Bronchial epithelial cell (primary cell): ENCODE data around the gene PGAM2. TPM values are rescaled to one million over a fixed set of nuclear protein-coding genes. Genes with fewer than 3 reads are reported as not detected.
"Not testable (repeated sequence)": the region's sequence is repeated elsewhere in the genome, so short reads cannot be mapped to it uniquely, and the experiment has no call there.

Experiments
- DNase-seq: peaks from one replicate; pipeline ENCODE4 v3.0.0-alpha.2; 2010; ENCODE audit warnings: low read depth
- FAIRE-seq: peaks from 2 replicates; lab custom pipeline; 2011; peaks lifted over from hg19 to GRCh38; lab: Jason Lieb, UNC
- H3K27me3 ChIP-seq: 2 replicates; pipeline ENCODE4 v1.5.1; 2011; ENCODE audit warnings: low read length; ENCODE audit not compliant: control insufficient read depth, insufficient read depth
- H3K36me3 ChIP-seq: 2 replicates; pipeline ENCODE4 v1.5.1; 2011; ENCODE audit warnings: low read length; ENCODE audit not compliant: control insufficient read depth, insufficient read depth
- H3K4me3 ChIP-seq: 2 replicates; pipeline ENCODE4 v1.5.1; 2011; ENCODE audit warnings: mild to moderate bottlenecking, low read depth, low read length, control low read depth
- total RNA-seq: library from RNA; depleted of rRNA; stranded (reverse); fragments of >200 nt; gene quantifications from 2 replicates; pipeline ENCODE4 v1.2.1, GENCODE V29; 2014
- TF ChIP-seq, protein P1 (sequence below): IDR thresholded peaks from 2 replicates; pipeline ENCODE4 v1.5.1; 2011; ENCODE audit warnings: mild to moderate bottlenecking, moderate library complexity, low read length, control low read depth, inconsistent platforms; ENCODE audit not compliant: insufficient read depth, severe bottlenecking

The PGAM2 gene
- total RNA-seq, 1 donor from 2014 or later = 0.53 TPM

DNA sequence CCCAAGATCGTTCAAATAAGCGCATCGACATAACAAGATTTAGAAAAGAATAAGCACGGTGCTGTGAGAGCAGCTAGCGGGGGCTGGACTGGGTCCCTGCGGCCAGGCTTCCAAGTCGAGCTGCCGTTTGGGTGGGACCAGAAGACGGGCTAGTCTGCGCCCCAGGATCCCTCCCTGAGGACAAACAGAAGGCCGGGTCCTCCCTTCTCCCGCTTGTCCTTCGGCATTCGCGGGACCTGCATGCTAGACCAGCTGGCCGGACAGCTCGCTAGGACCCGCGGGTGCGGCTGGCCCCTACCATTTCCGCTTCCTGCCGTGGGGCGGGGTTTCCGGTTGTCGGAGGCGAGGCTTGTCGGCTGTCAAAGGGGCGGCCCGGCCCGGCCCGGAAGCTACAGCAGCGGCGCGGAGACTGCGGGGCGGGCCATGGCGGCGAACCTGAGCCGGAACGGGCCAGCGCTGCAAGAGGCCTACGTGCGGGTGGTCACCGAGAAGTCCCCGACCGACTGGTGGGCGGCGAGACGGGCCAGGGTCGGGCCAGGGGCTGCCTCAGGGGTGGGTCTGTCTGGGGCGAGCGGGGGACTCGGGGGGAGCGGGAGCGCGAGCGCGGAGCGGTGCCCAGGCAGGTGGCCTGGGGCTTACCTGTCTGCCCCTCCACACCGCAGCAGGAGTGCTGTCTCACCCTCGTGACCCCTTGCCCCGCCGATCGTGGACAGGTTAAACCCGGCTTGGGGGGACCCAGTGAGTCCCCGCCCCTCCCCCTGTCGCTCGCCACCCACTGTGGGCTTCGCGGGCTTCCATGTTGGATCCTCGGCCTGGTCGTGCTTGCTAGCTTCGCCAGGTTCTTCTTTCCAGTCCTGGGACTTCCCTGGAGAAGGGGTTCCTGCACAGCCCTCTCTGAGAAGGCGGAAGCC, 20.8 kb downstream of the PGAM2 start, which contains the start of gene DBNL:
Gene DBNL (plus strand): TSS at position 388 of the 911 bp plus-strand sequence. CDS start 36 bp downstream, at position 424.
- FAIRE-seq (no peak), DNase-seq (peak; percentile 73)
- no peaks in the 10 kb centered on the region for H3K27me3 ChIP-seq
- TF ChIP-seq, protein P1, sequence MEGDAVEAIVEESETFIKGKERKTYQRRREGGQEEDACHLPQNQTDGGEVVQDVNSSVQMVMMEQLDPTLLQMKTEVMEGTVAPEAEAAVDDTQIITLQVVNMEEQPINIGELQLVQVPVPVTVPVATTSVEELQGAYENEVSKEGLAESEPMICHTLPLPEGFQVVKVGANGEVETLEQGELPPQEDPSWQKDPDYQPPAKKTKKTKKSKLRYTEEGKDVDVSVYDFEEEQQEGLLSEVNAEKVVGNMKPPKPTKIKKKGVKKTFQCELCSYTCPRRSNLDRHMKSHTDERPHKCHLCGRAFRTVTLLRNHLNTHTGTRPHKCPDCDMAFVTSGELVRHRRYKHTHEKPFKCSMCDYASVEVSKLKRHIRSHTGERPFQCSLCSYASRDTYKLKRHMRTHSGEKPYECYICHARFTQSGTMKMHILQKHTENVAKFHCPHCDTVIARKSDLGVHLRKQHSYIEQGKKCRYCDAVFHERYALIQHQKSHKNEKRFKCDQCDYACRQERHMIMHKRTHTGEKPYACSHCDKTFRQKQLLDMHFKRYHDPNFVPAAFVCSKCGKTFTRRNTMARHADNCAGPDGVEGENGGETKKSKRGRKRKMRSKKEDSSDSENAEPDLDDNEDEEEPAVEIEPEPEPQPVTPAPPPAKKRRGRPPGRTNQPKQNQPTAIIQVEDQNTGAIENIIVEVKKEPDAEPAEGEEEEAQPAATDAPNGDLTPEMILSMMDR = no peak
- peak within 1 kb of the TSS; percentile 97 for H3K4me3 ChIP-seq
- H3K36me3 ChIP-seq = peaks cover 5% of the 10 kb centered on the region

DNA sequence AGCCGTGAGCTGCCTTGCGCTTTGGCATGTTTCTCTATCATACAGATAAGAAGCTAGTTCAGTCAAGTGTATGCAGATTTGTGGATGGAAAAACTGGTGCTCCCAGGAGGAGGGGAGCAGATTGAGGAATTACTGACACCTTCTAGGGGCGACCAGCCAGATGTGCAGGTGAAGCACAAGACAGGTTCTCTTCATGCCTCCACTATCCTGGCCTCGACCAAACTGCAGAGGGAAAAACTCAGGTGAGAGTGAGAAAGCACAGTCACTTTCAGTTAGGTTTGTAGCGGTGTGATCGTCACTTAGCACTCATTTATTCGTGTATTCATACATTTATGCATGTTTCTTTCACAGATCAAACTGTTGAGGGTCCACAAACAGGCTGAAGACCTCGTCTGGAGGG, 21.5 kb downstream of the PGAM2 start:
- Histone ChIP-seq H3K27me3 (no peaks in the 10 kb centered on the region), H3K36me3 (peaks cover 5% of the 10 kb centered on the region), H3K4me3 (peak overlapping the region; percentile 97)
- no peak for FAIRE-seq
- DNase-seq = no peak
- TF ChIP-seq, protein P1 = no peak

DNA sequence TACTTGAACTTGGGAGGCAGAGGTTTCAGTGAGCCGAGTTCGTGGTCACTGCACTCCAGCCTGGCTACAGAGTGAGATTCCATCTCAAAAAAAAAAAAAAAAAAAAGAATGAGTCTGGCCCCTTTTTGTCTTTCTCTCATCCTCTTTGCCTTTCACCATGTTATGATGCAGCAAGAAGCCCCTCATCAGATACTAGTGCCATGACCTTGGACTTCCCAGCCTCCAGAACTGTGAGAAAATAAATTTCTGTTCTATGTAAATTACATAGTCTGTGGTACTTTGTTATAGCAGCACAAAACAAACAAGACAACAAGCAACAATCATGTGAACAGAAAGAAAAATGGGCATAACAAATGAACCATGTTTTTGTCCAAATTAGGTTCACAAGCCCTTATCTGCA, 23.1 kb downstream of the PGAM2 start:
- FAIRE-seq = no peak
- H3K27me3 ChIP-seq = no peaks in the 10 kb centered on the region
- H3K4me3 ChIP-seq = no peak overlapping the region
- H3K36me3 ChIP-seq = peaks cover 5% of the 10 kb centered on the region
- TF ChIP-seq, protein P1 = no peak
- no peak for DNase-seq

DNA sequence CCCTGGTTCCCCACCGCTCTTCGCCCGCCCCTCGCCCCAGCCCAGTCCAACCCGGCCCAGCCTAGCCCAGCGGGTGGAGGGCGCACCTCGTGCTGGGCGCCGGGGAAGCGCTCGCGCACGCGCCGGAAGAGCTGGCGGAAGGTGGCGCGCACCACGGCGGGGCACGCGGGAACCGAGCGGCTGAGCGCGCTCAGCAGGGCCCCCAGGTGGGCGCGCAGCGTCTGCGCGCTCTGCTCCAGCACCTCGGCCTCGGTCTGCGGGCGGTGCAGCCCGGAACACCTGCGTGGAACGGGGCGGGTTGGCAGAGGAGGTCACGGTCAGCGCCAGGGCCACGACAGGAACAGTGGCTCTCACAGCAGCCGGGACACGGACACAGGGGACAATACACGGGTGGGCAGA, 24.9 kb downstream of the PGAM2 start:
- TF ChIP-seq, protein P1 = peak; percentile 27
- H3K27me3 ChIP-seq, H3K36me3 ChIP-seq, FAIRE-seq, DNase-seq: not testable (repeated sequence)
- peak overlapping the region; percentile 29 for H3K4me3 ChIP-seq

DNA sequence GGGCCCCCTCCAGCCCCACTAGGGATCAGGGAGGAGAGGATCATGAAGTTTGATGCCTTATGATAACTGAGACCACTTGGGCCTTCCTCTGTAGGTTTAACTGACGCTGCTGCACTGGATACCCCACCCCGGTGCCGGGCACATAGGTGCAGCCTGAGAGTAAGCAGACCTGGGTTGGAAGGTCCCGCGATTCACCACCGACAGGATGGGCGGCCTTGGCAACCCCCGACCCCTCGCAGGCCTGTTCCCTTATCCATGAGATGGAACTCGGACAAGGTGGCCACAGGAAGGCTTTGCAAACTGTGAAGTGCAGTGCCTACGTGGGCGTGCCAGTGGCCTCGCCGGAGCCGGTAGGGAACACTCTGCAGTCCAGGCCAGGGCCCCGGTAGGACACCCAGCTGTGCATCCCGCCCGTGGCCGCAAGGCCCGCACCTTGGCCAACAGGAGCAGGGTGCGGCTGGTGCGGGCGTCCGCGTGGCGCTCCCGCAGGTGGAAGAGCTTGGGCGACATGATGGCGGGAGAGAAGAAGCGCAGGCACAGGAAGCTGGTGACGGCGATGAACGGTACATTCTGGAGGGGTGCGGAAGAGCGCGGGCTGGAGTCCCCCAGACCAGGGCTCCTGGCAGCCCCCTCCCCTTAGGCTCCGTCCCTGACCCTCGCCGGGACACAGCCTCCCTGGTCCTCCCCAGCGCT, 25.4 kb downstream of the PGAM2 start:
- not testable (repeated sequence) for H3K36me3 ChIP-seq, FAIRE-seq, H3K27me3 ChIP-seq, DNase-seq
- peak overlapping the region; percentile 29 for H3K4me3 ChIP-seq

DNA sequence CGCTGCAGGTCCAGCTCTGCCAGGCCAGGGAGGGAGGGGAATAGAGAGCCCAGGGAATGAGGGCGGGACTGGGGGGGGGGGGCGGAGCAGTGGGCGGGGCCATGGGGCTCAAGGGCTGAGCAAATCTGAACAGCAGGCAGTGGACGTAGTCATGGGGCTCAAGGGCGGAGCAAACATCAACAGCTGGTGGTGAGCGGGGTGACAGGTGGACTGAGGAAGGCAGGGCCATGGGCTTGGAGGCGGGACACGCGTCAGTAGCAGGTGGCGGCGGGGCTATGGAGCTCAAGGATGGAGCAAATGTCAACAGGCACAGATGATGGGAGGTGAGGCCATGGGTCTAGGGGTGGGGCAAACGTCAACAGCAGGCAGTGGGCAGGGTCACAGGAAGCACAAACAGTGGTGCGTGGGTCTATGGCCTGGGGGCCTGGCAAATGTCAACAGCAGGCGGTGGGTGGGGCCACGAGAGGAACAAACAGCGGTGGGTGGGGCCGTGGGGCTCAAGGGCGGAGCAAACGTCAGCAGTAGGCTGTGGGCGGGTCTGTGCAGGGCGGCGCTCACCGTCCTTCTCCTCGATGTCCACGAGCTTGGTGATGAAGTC, 26.3 kb downstream of the PGAM2 start:
- DNase-seq = peak; percentile 78
- H3K27me3 ChIP-seq, FAIRE-seq, H3K36me3 ChIP-seq: not testable (repeated sequence)
- peak overlapping the region; percentile 24 for H3K4me3 ChIP-seq

DNA sequence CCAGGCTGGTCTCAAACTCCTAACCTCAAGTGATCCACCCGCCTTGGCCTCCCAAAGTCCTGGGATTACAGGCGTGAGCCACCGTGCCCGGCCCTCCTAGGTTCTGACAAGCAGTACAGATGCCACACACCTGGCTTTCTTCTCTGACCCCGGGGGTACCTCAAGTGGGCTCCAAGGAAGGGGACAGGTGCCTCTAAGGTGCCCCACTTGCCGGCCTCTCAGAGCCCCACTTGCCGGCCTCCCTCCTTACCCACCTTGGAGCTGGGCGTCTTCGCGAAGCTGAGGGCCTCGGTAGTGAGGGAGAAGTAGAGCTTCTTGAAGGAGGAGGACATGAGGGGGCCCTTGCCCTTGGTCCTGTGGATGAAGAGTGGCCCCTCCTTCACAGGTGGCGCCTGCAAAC, 26.8 kb downstream of the PGAM2 start:
- not testable (repeated sequence) for H3K27me3 ChIP-seq, DNase-seq, H3K36me3 ChIP-seq, H3K4me3 ChIP-seq, FAIRE-seq

DNA sequence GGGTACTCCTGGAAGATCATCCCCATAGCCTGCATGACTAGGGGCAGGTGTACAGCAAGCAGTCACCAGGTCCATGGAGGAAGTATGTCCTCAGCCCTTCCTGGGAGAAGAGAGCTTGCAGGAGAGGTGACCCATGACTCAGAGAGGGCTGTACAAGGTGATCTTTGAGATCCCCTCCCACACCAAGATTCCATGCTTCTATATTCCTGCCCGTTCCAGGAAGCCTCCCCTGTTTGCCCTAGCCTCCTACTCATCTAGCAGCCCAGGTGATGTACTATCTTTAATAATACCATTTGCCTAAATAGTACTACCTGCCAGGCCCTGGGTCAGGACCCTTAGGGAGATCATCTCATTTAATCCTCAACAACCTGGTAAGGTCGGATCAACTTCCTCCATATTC, 27.4 kb downstream of the PGAM2 start:
- H3K36me3 ChIP-seq, H3K4me3 ChIP-seq, FAIRE-seq, DNase-seq, H3K27me3 ChIP-seq: not testable (repeated sequence)

DNA sequence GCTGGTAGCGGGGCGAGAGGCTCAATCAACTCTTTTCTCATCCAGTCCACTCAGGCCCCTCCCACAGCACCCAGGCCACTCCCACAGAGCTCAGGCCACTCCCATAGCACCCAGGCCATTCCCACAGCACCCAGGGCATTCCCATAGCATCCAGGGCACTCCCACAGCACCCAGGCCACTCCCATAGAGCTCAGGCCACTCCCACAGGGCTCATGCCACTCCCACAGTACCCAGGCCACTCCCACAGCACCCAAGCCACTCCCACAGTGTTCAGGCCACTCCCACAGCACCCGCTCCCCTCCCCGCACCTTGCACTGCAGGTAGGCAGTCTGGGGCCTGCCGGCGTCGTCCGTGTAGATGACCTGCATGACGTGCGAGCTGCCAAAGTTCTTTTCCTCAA, 29.0 kb downstream of the PGAM2 start:
- FAIRE-seq, H3K4me3 ChIP-seq, H3K36me3 ChIP-seq, H3K27me3 ChIP-seq: not testable (repeated sequence)
- DNase-seq = peak; percentile 15
